ENCODE data around the gene NYAP1.

GRCh38 chr7:100464210-100464660, 19.5 kb upstream of the NYAP1 start, which contains the start of gene SPACDR:
- TF ChIP-seq CTCF (IDR thresholded peaks at IDR 0.05; ENCODE audit: insufficient read depth, low read length, poor library complexity, severe bottlenecking), result no peak
- no peak for TF ChIP-seq EZH2phosphoT487 (conservative IDR thresholded peaks at IDR 0.05; ENCODE audit: low read length)

Data from SU-DHL-6 (cell line).